SK-MEL-5 (cell line): ENCODE data around the gene STRN. TPM values are rescaled to one million over a fixed set of nuclear protein-coding genes. Genes with fewer than 3 reads are reported as not detected.
"Not testable (repeated sequence)": the region's sequence is repeated elsewhere in the genome, so short reads cannot be mapped to it uniquely, and the experiment has no call there.

ENCODE experiments used
- DNase-seq: peaks from one replicate; pipeline ENCODE4 v3.0.0-alpha.2; 2016; ENCODE audit warnings: low read depth, low spot score
- in situ Hi-C: cut with HindIII; loops from 2 replicates; pipeline ENCODE4 v1.10.0; 2016; ENCODE audit warnings: low sequenced_read_pairs, high pct_unique_total_duplicates, low pct_unique_long_range_greater_than_20kb
- total RNA-seq: library from RNA; depleted of rRNA; stranded (reverse); fragments of >200 nt; shearing (Covaris generic); gene quantifications from 2 replicates; pipeline ENCODE4 v1.2.3, GENCODE V29; 2014

Gene STRN
- total RNA-seq, 1 experiment from 2014 or later, result 23.2 TPM

GRCh38 chr2:36878429-36878828, 87.9 kb downstream of the STRN start:
- in situ Hi-C loops, result no loop called here
- DNase-seq, result no peak

DNA sequence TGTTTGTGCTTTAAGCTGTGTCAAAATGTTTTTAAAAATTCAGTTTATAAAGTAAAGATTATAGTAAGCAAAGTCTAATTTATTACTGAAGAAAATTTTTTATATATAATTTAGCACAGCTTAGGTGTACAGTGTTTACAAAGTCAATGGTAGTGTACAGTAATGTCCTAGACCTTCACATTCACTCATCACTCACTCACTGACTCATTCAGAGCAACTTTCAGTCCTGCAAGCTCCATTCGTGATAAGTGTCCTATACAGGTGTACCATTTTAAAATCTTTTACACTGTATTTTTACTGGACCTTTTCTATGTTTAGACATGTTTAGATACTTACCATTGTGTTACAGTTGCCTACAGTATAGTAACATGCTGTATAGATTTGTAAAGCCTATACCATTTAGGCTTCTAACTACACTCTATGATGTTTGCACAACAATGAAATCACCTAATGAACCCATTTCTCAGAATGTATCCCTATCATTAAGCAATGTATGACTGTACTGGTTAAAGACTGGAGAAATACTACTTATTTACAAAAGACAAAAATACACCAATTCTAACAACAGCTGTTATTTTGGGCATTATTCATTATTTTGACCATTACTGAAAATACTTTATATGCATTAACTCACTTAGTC, 95.1 kb downstream of the STRN start:
- in situ Hi-C loops, result no loop called here
- DNase-seq, result no peak

DNA sequence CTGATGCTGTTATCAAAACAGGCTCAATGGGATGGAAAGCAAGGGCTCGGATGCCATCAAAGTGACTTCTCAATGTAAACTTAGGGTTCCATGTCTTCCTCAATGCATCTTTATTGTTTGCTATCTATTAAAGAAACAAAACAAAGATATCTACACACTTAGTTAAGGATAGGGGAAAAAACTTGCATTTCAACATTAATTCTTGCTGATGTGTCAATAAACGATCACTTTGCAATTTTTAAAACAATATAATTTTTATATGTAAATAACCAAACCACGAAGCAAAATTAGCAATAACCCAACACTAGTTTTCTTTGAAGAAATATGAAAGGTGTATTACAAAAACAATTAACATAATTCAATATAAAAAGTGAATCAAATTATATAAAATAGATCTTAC, 96.7 kb downstream of the STRN start:
- no peak for DNase-seq
- in situ Hi-C loops, result no loop called here

DNA sequence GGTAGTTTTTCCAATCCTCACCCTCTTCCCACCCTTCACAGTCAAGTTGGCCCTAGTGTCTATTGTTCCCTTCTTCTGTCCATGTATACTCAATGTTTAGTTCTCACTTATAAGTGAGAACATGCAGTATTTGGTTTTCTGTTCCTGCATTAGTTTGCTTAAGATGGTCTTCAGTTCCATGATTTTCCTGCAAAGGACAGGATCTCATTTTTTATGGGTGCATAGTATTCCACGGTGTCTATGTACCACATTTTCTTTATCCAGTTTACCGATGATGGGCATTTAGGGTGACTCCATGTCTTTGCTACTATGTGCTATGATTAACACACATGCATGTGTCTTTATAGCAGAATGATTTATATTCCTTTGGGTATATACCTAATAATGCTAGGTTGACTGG, 104.4 kb downstream of the STRN start:
- no peak for DNase-seq
- in situ Hi-C loops, result no loop called here

- DNase-seq, result no peak
- in situ Hi-C loops, result no loop called here
Observed at GRCh38 chr2:36859366-36859792, 107.0 kb downstream of the STRN start.

DNA sequence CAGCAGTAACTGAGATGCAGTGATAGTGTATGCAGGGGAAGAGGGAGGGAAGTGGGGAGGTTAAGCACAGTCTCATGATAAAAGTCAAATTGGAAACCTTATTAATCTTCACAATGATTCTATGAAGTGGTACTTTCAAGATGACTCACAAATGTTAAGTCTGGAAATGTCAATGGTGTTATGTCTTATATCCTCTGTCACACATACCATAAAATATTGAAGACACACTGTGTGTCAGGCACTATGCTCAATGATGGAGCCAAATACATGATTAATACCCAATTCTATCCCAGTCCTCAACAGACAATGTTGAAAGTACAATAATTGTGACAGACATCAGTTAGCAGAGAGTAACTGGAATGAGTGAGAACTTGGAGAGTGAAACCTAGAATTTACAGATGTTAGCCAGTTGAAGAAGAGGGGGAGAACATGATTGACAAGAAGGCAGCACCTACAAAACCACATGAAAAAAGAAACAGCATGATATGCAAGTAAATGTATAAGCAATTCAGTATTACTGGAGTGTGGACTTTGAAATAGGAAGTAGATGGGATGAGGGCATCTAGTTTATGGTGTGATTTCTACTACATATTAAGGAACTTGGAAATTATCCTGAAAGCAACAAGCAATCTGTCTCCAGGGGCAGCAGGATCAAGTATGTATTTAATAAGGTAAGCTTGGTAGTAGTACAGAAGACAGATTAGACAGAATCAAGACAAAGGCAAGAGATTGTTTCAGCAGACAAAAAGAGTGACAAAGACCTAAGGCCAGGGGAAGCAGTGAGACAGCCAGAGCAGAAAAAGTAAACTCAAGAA, 107.6 kb downstream of the STRN start:
- in situ Hi-C loops, result no loop called here
- no peak for DNase-seq

DNA sequence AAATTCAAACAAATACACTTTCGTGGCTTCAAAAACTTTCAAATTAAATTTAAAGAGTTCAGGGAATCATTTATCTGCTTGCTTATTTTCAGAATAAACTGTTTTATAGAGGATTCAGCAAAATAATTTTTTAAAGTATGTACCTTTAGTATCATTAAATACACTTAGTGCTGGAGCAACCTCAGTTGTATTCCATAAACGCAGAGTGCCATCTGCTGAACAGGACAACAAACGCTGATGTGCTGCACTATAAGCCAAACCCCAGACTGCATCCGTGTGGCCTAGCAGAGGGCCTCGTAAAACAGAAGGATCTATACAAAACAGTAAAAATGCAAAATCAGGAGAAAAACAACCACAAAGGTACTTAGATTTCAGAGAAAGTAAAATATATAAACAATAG, 108.6 kb downstream of the STRN start:
- no peak for DNase-seq
- in situ Hi-C loops, result no loop called here

GRCh38 chr2:36855429-36855828, 110.9 kb downstream of the STRN start:
- in situ Hi-C loops, result no loop called here
- no peak for DNase-seq

DNA sequence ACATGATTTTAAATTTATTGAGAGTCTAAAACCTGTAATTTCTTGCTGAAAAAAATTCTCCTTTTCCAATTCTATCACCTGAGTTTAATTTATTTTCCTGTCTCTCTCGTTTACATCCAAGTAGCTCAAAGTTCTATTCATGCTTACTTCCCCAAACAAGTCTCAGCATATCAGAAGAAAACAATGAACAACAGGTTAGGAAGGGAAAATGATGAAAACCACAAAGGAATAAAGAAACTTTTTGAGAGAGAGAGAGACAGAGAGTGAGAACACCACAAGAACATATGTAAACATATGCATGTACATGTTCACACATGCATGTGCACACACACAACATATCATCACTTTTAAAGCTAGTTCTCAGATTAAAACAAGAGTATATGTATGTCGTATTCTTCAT, 112.1 kb downstream of the STRN start:
- DNase-seq, result no peak
- in situ Hi-C loops, result no loop called here

DNA sequence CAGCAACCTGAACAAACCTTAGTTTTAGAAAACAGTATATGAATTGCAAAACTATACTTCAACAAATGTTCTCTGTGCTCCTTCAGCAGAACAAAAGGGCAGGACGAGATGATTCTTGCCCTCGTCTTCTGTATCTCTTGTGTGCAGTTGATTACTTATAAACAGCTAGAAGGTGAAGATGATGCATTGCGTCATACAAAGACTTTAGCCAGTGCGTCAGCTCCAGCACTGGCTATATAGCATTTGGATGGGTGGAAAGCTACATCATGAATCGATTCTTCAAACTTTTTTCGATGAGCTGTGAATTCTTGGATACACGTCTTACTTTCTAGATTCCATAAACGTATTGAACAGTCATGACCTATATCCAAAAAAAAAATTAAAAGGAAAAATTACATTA, 117.1 kb downstream of the STRN start:
- in situ Hi-C loops, result no loop called here
- DNase-seq, result no peak

DNA sequence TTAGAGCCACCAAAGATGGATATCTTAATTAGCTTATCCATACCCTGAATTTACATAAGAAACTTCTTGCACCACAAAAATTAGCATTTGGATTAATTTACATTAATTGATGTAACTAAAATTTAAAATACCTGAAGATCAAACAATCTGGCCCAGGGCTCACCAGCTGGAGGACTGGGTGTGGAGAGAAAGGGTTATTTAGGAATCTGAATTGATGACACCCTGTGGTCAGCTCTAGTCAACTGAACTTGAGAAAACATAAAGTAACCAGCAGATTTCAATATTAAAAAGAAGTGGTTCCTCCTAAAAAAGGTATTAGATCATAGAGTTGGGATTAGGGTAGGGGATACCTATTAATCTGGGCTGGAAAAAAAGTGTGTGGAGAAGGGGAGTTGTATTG, 122.5 kb downstream of the STRN start:
- DNase-seq, result no peak
- in situ Hi-C loops, result no loop called here

- DNase-seq, result no peak
- in situ Hi-C loops, result no loop called here
Observed at GRCh38 chr2:36839976-36840617, 126.2 kb downstream of the STRN start.

DNA sequence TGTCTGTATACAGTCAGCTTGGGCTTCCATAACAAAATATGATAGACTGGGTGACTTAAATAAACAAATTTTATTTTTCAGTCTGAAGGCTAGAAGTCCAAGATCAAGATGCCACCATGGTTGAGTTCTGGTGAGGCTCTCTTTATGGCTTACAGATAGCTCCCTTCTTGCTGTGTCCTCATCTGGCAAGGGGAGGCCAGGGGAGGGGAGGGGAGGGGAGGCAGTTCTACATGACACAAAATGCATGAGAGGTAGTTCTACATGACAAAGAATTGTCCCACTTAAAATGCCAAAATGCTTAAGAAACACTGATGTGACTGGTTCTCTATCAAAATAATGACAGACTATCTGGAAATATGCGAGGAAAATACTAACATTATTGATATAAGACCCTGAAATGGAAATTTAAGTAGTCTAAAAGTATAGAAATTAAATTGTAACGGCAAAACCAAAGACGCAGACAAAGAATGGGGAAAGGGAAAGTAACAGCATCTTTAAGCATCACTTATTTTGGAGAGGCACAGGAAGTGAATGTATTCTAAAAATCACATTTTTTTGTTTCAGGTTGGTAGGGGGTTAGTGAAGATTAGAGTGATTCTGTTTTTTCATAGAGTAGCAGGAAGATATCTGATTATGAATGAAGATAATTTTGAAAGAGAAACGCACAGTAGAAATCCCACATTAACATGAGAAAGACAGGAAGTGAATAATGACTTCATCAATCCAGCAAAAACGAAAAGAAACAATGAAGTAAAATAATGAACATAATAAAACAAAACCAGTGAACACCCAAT, 131.4 kb downstream of the STRN start:
- in situ Hi-C loops, result no loop called here
- DNase-seq, result no peak

DNA sequence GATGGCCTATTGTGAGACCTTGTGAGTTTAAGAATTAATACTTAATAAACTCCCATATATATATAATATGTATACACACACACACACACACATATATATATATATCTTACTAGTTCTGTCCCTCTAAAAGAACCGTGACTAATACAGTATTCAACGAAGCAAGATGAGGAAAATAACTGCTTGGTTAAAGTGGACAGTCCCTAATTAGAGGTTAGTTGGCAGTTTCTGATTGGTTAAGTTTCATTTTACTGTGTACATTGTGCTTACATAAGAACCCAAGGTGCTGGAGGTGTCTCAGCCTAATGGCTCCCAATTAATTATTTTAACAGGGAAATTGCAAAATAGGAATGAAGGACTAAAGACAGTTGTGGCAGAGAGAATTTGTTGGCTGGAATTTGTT, 132.1 kb downstream of the STRN start:
- no peak for DNase-seq
- in situ Hi-C loops, result no loop called here

DNA sequence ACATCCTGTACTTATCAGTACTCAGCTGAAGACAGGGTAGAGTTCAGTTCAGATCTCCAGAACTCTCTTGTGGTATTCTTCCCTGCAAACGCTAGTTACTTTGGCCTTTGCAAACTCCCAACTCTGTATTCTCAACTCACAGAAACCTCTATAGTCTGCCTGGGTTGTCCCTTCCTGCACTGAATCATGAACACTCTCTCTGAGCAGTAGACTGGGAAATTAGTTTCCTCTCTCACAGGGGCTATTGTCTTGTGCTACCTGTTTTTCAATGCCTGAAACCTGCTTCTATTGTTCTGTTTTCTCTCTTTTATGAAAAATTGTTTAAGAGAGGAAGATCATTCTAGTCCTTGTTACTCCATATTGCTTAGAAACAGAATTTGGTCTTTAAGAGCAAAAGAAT, 135.2 kb downstream of the STRN start:
- in situ Hi-C loops, result no loop called here
- no peak for DNase-seq

GRCh38 chr2:36824683-36825082, 141.7 kb downstream of the STRN start:
- DNase-seq, in situ Hi-C loops: not testable (repeated sequence)

GRCh38 chr2:36824273-36824672, 142.1 kb downstream of the STRN start:
- DNase-seq, result no peak
- in situ Hi-C loops, result no loop called here

DNA sequence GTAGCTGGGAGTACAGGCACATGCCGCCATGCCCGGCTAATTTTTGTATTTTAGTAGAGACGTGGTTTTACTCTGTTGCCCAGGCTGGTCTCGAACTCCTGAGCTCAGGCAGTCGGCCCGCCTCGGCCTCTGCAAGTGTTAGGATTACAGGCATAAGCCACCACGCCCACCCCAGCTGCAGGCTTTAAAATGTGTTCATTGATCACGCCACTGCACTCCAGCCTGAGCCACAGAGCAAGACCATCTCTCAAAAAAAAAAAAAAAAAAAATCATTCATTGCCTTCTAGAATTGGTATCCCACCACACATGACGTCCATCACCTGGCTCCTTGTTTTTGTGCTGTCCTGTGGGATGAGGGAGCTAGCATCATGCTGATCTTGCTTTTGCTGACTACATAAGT, 142.5 kb downstream of the STRN start:
- no peak for DNase-seq
- in situ Hi-C loops, result no loop called here
